A673 (cell line): ENCODE data around the gene RNF6. TPM values are rescaled to one million over a fixed set of nuclear protein-coding genes. Genes with fewer than 3 reads are reported as not detected.

Experiments
- BruUV-seq: library from RNA; stranded (reverse); fragments of 400-500 nt; replicated peaks from 2 replicates; lab custom pipeline; 2021; lab: Mats Ljungman, UMichigan
- CTCF ChIA-PET: fragments of 300-600 bp; sonication (Branson Sonifier 250); formaldehyde crosslinking; loops from one replicate; lab custom pipeline; 2022; ENCODE audit warnings: antibody characterized with exemption; lab: Charles Lee
- POLR2A ChIA-PET: fragments of 300-600 bp; sonication (Branson Sonifier 250); formaldehyde crosslinking; loops from one replicate; lab custom pipeline; 2022; ENCODE audit warnings: antibody characterized with exemption; ENCODE audit not compliant: low non-redundant PET; lab: Charles Lee
- DNase-seq: peaks from one replicate; pipeline ENCODE4 v3.0.0-alpha.2; 2015; ENCODE audit warnings: low spot score
- H3K27ac ChIP-seq: fragments of 200-600 bp; sonication (generic); 2 replicates; pipeline ENCODE4 v1.5.1; 2016; ENCODE audit warnings: mixed run types, low read depth, mild to moderate bottlenecking, mixed read lengths, antibody characterized with exemption, low read length; ENCODE audit not compliant: poor library complexity, severe bottlenecking
- H3K27me3 ChIP-seq: fragments of 200-600 bp; sonication (generic); replicated peaks from 2 replicates; pipeline ENCODE4 v1.6.1; 2017; ENCODE audit warnings: mixed run types, low read depth, mild to moderate bottlenecking, mixed read lengths, antibody characterized with exemption, low read length; ENCODE audit not compliant: insufficient read depth, poor library complexity
- H3K36me3 ChIP-seq: fragments of 200-600 bp; sonication (generic); 2 replicates; pipeline ENCODE4 v1.6.1; 2016; ENCODE audit warnings: mixed run types, mild to moderate bottlenecking, mixed read lengths, antibody characterized with exemption, low read length; ENCODE audit not compliant: insufficient read depth, poor library complexity, severe bottlenecking
- H3K4me1 ChIP-seq: fragments of 200-600 bp; sonication (generic); 2 replicates; pipeline ENCODE4 v1.6.1; 2017; ENCODE audit warnings: mixed run types, mild to moderate bottlenecking, mixed read lengths, antibody characterized with exemption, low read length; ENCODE audit not compliant: insufficient read depth, poor library complexity, severe bottlenecking
- H3K4me3 ChIP-seq: fragments of 200-600 bp; sonication (generic); 2 replicates; pipeline ENCODE4 v1.5.1; 2016; ENCODE audit warnings: low read depth, mixed run types, mild to moderate bottlenecking, mixed read lengths, low read length; ENCODE audit not compliant: poor library complexity, severe bottlenecking
- H3K9me3 ChIP-seq: fragments of 200-600 bp; sonication (generic); 2 replicates; pipeline ENCODE4 v1.6.1; 2016; ENCODE audit warnings: mixed run types, low read depth, mild to moderate bottlenecking, mixed read lengths, antibody characterized with exemption, low read length; ENCODE audit not compliant: poor library complexity, severe bottlenecking
- EZH2 ChIP-seq: fragments of 200-600 bp; sonication (generic); IDR thresholded peaks from 2 replicates; pipeline ENCODE4 v1.6.1; 2017; ENCODE audit warnings: borderline replicate concordance, low read depth, mild to moderate bottlenecking, mixed read lengths, antibody characterized with exemption, low read length; ENCODE audit not compliant: poor library complexity, severe bottlenecking
- intact Hi-C: fragments of 100-400 bp; cut with micrococcal nuclease; formaldehyde crosslinking; loops from one replicate; pipeline ENCODE4 v1.10.0; 2022; ENCODE audit not compliant: unreplicated experiment
- total RNA-seq: library from RNA; stranded (reverse); gene quantifications from 2 replicates; pipeline ENCODE4 v1.2.3, GENCODE V29; 2021
- TF ChIP-seq, protein P1 (sequence below): fragments of 300-800, 200-600 bp; sonication (generic); conservative IDR thresholded peaks from 2 replicates; pipeline ENCODE4 v1.5.1; 2017; ENCODE audit warnings: low read depth, mild to moderate bottlenecking, antibody characterized with exemption, low read length, moderate library complexity, mixed read lengths

RNF6 gene
- total RNA-seq, 1 experiment from 2014 or later, result 42.2 TPM

DNA sequence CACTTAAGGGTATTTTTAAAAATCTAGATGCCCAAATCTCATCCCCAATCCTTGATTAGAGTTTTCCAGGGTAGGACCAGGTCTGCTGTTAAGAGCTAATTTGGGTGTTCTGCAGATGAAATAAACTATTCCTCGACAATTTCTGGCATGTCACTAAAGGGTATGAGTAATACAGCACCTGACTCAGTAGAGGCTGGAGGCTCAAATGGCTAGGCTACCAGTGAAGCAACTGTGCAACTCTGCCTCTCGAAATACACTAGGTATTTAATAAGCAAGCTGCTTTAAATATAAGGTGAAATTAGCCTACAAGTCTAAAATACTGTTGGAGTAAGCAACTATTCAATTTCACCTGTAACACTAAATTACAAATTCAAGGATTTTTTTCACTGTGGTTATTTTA is 1.5 kb downstream of the RNF6 start:
- Histone ChIP-seq H3K9me3 (no peaks in the 10 kb centered on the region), H3K27ac (no peak overlapping the region), H3K27me3 (no peaks in the 10 kb centered on the region), H3K4me1 (peaks cover 12% of the 10 kb centered on the region), H3K36me3 (peaks cover 46% of the 10 kb centered on the region), H3K4me3 (peak overlapping the region; percentile 84)
- CTCF ChIA-PET, result no interaction called here
- no peak for TF ChIP-seq EZH2
- TF ChIP-seq, protein P1, sequence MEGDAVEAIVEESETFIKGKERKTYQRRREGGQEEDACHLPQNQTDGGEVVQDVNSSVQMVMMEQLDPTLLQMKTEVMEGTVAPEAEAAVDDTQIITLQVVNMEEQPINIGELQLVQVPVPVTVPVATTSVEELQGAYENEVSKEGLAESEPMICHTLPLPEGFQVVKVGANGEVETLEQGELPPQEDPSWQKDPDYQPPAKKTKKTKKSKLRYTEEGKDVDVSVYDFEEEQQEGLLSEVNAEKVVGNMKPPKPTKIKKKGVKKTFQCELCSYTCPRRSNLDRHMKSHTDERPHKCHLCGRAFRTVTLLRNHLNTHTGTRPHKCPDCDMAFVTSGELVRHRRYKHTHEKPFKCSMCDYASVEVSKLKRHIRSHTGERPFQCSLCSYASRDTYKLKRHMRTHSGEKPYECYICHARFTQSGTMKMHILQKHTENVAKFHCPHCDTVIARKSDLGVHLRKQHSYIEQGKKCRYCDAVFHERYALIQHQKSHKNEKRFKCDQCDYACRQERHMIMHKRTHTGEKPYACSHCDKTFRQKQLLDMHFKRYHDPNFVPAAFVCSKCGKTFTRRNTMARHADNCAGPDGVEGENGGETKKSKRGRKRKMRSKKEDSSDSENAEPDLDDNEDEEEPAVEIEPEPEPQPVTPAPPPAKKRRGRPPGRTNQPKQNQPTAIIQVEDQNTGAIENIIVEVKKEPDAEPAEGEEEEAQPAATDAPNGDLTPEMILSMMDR, result no peak
- POLR2A ChIA-PET, result interaction anchor here (0.6 kb wide), 1 partner anchor 192 kb away, joined by 3 read pairs; no protein-coding TSS in a partner anchor
- intact Hi-C loops, result no loop called here
- no TSS peak for BruUV-seq
- DNase-seq, result no peak

DNA sequence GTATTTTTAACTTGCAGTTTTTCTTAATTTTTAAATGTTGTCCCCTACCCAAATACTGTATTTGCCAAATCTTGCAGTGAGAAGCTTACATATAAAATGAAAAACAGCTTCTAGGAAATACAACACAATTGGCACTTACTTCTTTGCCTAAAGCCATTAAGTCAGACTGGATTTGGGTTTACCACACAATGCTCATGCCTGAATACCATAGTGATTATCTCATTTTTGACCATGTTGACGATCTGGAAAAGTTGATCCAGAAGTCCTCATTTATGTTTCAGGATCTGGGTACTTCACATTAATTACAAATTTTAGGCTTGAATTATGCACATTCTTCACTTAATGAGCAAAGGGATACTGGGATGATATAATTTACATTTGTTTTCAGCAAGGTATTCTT is 2.4 kb downstream of the RNF6 start:
- CTCF ChIA-PET, result no interaction called here
- no peak overlapping the region for H3K4me3 ChIP-seq

DNA sequence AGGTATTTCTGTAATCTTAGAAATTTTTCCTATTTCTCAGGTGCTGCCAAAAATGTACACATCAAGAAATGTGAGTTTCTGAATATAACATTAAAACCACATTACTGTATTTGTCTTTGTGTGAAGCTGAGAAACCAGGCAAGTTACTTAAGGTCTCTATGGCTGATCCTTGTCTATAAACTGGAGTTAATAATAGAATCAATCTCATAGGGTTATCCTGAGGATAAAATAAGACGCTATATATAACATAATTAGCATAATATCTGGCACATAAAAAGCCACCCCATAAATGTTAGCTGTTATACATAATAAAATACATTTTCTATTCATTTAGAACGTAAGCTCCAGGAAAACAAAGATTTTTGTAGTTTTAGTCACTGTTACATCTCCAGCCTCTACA is 6.1 kb downstream of the RNF6 start:
- POLR2A ChIA-PET, result interaction anchor here (0.6 kb wide), 1 partner anchor 780 kb away, joined by 7 read pairs; no protein-coding TSS in a partner anchor
- CTCF ChIA-PET, result no interaction called here
- Histone ChIP-seq H3K27me3 (no peaks in the 10 kb centered on the region), H3K27ac (no peak overlapping the region), H3K36me3 (peaks cover 85% of the 10 kb centered on the region), H3K4me1 (peaks cover 12% of the 10 kb centered on the region), H3K9me3 (no peaks in the 10 kb centered on the region), H3K4me3 (no peak overlapping the region)
- no peak for DNase-seq
- TF ChIP-seq, protein P1, result no peak
- no TSS peak for BruUV-seq
- intact Hi-C loops, result no loop called here

More for the DNA sequence above, 2.4 kb downstream of the RNF6 start:
- no peaks in the 10 kb centered on the region for H3K27me3 ChIP-seq
- DNase-seq, result no peak
- POLR2A ChIA-PET, result no interaction called here
- no peak overlapping the region for H3K27ac ChIP-seq
- no peak for TF ChIP-seq EZH2
- TF ChIP-seq, protein P1, result no peak
- H3K9me3 ChIP-seq, result no peaks in the 10 kb centered on the region
- H3K4me1 ChIP-seq, result peaks cover 12% of the 10 kb centered on the region
- peaks cover 55% of the 10 kb centered on the region for H3K36me3 ChIP-seq
- intact Hi-C loops, result no loop called here
- BruUV-seq, result no TSS peak
